22Rv1 (cell line): ENCODE measurements around the gene SLC9A9.

ENCODE experiments used
- H3K27ac ChIP-seq: fragments of 450-650 bp; 2 replicates; pipeline ENCODE4 v1.5.1; 2017
- ZFX ChIP-seq: fragments of 450-650 bp; IDR thresholded peaks from 2 replicates; pipeline ENCODE4 v1.6.1; 2017; ENCODE audit warnings: antibody characterized with exemption, borderline replicate concordance
- TF ChIP-seq, protein P1 (sequence below): fragments of 450-650 bp; IDR thresholded peaks from 2 replicates; pipeline ENCODE4 v1.5.1; 2017; ENCODE audit warnings: mild to moderate bottlenecking

SLC9A9 gene

DNA sequence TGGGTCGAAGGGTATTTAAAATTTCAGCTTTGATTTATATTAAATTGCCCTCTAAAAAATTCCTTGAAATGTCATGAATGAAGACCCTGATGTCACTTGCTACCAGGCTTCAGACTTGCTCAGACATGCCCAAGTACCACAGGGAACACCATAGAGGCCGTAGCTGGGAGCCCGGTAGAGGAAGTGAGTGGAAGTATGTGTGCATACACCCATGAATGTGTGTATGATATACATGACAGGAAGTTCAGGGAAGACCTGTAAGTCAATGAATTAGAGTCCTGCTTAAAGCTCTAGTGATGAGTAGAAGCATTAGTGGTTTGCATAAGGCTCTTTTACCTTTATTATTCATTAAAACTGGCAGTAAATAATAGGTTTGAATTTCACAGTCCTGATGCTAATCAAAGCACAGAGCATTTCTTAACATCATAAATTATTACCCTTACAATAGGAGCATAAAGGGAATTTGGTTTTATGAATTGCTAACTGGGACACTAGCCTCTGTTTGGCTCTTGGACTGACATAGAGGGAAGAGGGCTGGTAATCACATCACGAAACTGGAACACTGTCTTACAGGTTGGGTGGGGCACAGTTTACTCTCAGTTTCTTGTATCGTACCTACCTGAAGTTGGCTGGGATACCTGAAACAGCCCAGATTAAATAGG is 584.3 kb downstream of the SLC9A9 start:
- H3K27ac ChIP-seq = no peak overlapping the region
- no peak for TF ChIP-seq ZFX
- TF ChIP-seq, protein P1, sequence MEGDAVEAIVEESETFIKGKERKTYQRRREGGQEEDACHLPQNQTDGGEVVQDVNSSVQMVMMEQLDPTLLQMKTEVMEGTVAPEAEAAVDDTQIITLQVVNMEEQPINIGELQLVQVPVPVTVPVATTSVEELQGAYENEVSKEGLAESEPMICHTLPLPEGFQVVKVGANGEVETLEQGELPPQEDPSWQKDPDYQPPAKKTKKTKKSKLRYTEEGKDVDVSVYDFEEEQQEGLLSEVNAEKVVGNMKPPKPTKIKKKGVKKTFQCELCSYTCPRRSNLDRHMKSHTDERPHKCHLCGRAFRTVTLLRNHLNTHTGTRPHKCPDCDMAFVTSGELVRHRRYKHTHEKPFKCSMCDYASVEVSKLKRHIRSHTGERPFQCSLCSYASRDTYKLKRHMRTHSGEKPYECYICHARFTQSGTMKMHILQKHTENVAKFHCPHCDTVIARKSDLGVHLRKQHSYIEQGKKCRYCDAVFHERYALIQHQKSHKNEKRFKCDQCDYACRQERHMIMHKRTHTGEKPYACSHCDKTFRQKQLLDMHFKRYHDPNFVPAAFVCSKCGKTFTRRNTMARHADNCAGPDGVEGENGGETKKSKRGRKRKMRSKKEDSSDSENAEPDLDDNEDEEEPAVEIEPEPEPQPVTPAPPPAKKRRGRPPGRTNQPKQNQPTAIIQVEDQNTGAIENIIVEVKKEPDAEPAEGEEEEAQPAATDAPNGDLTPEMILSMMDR = no peak

DNA sequence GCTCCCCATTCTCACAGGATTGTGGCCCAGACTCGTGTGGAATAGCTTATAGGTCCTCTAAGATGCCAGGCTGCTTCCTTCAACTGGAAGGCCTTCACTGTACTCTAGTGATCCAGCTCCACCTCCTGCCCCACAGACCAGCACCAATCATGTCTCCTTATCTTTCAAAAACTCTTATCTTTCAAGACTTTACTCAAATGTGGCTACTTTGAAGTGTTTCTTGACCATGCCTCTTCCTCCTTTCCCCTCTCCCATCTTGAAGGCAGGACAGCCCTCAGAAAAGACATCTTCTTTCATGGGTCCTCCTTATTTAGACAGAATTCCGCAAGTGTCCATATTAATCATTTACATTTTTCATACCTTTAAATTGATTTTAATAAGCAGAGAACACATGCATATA is 586.4 kb downstream of the SLC9A9 start:
- TF ChIP-seq ZFX = no peak
- H3K27ac ChIP-seq = no peak overlapping the region

DNA sequence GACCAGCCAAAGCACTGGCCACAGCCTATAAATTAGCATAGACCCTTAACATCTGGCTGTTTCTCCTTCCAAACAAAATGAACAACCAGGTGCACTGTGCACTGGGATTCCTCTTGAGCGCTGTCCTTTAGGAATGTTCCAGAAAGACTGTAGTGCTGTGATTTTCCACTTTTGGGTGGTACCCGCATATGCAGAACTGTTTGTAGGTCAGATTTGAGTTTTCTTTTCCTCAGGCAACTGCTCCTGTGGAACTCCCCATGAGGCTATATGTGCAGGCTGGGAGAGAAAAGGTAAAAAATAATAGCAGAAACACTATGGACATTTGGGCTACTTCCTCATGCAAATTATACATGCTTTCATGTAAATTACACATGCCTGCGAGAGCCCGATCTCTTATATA is 589.6 kb downstream of the SLC9A9 start:
- TF ChIP-seq, protein P1 = no peak
- no peak for TF ChIP-seq ZFX
- no peak overlapping the region for H3K27ac ChIP-seq

DNA sequence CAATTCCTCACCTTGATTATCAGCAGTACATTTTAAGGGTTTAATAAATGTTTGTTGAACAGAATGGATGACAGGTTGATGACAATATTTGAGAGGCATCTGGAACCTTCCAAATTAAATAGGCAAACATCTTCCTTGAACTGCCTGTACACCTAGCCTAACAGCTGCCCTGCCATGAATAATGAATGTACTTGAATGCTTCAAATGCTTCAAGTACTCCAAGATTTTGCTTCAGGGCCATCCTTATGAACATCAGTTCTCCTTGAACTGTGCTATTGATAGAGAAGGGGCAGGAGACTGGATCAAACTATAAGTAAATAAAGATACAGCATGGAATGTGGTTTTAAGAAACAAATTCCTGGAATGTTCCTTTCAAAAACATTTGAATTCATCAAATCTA is 591.9 kb downstream of the SLC9A9 start:
- TF ChIP-seq ZFX = no peak
- TF ChIP-seq, protein P1 = no peak
- no peak overlapping the region for H3K27ac ChIP-seq

DNA sequence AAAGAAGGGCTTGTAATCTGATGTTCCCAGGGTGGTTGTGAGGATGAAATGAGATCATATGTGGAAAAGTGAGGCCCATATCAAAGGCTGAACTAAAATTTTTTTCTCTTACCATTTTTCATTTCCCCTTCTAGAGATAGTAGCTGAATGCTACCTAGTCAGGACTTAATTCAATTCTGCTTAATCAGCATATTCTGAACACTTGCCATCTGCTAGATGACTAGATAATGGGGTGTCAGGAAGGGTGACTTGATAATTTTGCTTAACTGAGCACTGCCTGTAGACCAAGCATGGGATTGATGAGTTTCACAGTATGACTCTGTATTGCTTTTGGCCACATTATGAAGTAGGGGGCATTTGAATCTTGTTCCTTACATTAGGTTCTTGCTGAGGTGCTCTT is 592.5 kb downstream of the SLC9A9 start:
- TF ChIP-seq, protein P1 = no peak
- no peak for TF ChIP-seq ZFX
- H3K27ac ChIP-seq = no peak overlapping the region

DNA sequence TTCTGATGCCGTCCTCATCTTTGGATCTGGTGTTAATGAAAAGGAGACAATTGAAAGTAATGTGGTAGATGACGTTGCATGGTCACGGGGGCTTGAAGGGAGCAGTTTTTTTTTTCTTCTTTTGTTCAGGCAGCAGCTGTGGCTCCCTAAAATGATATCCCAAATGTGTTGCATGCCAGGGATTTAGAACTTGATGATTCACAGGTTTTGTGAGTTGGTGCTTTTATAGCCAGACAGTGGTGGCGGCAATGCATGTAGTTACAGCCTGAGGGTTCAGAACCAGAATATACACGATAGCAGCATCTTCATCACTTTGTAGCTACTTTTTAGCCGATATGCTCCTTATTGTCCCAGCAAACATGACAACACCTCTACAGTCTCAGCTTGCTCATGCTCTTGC is 595.3 kb downstream of the SLC9A9 start:
- no peak overlapping the region for H3K27ac ChIP-seq
- TF ChIP-seq, protein P1 = no peak
- TF ChIP-seq ZFX = no peak

DNA sequence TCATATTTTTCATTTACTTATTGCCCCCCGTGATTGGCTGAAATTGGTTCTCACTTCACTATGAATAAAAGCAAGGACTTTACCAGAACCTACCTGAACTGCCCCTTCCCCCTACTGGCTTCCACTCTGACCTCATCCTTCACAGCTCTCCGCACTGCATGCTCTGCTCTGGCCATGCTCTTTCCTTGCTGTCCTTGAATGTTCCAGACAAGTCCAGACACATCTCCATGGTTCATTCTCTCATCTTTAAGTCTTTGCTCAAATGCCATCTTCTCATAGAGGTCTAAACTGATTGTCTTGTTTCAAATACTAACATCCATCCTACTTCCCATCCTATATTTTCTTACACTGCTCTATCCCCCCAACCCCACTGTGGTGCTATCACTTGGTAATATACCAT is 599.3 kb downstream of the SLC9A9 start:
- no peak overlapping the region for H3K27ac ChIP-seq
- TF ChIP-seq, protein P1 = no peak
- TF ChIP-seq ZFX = no peak

DNA sequence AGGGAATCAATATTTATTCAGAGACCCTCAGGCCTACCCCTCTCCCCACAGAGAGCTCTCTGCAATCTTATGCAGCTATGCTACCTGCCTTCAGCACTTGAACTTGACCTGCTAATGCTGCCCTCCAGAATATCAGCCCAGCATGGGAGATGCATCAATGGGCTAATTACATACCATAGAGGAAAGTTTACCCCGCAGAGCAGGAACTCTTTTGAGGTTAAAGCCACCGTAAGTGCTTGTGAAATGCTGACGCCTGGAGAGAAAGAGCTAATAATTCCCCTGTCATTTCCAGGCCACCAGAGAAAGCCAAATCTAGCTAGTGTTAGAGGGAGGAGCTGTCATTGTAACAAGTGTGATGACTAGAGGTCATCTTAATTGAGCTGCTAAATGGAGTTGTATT is 601.2 kb downstream of the SLC9A9 start:
- H3K27ac ChIP-seq = no peak overlapping the region
- TF ChIP-seq, protein P1 = no peak
- no peak for TF ChIP-seq ZFX
